Cardiac fibroblast (primary cell): ENCODE data around the gene TLX2.

Experiments used
- DNase-seq, 2 donors: peaks; one replicate each; pipeline versions ENCODE4 v3.0.0 to v3.0.0-alpha.2; 2010; ENCODE audit warnings: low read depth in 2 of 2
- H3K4me3 ChIP-seq, 2 donors: replicated peaks in 1 of 2; 1 replicate in 1 of 2; 2 replicates in 1 of 2; pipeline ENCODE4 v1.5.1; 2011; ENCODE audit warnings: low read depth in 2 of 2, low read length in 2 of 2, mild to moderate bottlenecking in 2 of 2, moderate library complexity in 1 of 2
- CTCF ChIP-seq: IDR thresholded peaks from one replicate; pipeline ENCODE4 v1.5.1; 2011; ENCODE audit warnings: low read depth, mild to moderate bottlenecking, low read length, inconsistent platforms

The TLX2 gene

DNA sequence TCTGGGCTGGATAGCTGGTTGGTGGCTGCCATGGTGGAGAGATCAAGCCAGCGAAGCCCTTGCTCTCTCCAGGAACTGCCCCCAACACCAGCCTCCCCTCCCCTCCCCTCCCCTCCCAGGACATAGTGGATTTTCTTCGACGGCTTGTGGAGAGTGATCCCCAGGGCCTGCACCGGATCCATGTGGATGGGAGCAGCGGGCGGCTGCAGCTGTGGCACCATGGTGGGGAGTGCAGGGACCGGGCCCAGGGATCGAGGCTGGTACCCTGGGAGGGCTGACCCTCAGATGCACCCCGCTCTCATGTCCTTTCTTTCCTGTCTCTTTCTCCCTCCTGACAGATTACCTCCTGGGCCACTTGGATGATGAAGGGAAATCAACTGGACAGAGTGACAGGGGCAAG, 24.3 kb upstream of the TLX2 start:
- DNase-seq = no peak
- no peak for TF ChIP-seq CTCF
- H3K4me3 ChIP-seq = no peak overlapping the region

GRCh38 chr2:74491648-74492544, 22.4 kb upstream of the TLX2 start:
- no peak for DNase-seq
- H3K4me3 ChIP-seq = no peak overlapping the region
- TF ChIP-seq CTCF = no peak

- TF ChIP-seq CTCF = no peak
- no peak overlapping the region for H3K4me3 ChIP-seq
- peak in 1 of 2 donors; percentile 27 for DNase-seq
Observed at GRCh38 chr2:74493546-74493945, 20.7 kb upstream of the TLX2 start.

- DNase-seq = no peak
- TF ChIP-seq CTCF = no peak
- H3K4me3 ChIP-seq = no peak overlapping the region
Observed at GRCh38 chr2:74495440-74495839, 18.8 kb upstream of the TLX2 start.

GRCh38 chr2:74496997-74497776, 17.1 kb upstream of the TLX2 start:
- no peak overlapping the region for H3K4me3 ChIP-seq
- no peak for TF ChIP-seq CTCF
- no peak for DNase-seq

GRCh38 chr2:74497777-74498499, 16.3 kb upstream of the TLX2 start:
- peak in 1 of 2 donors; percentile 14 for DNase-seq
- TF ChIP-seq CTCF = no peak
- peak overlapping the region; percentile 35 to 39 for H3K4me3 ChIP-seq
